NCI-H460 (cell line): ENCODE measurements around the gene CD99L2. TPM values are rescaled to one million over a fixed set of nuclear protein-coding genes. Genes with fewer than 3 reads are reported as not detected.
"Not testable (repeated sequence)": the region's sequence is repeated elsewhere in the genome, so short reads cannot be mapped to it uniquely, and the experiment has no call there.

ENCODE experiments used
- DNase-seq: peaks from one replicate; pipeline ENCODE4 v3.0.0-alpha.2; 2016; ENCODE audit warnings: low read depth; ENCODE audit errors: extremely low read depth
- total RNA-seq: library from RNA; depleted of rRNA; stranded (reverse); fragments of >200 nt; shearing (Covaris generic); gene quantifications from 2 replicates; pipeline ENCODE4 v1.2.3, GENCODE V29; 2014

The CD99L2 gene
- total RNA-seq, 1 experiment from 2014 or later, result 33.3 TPM

DNA sequence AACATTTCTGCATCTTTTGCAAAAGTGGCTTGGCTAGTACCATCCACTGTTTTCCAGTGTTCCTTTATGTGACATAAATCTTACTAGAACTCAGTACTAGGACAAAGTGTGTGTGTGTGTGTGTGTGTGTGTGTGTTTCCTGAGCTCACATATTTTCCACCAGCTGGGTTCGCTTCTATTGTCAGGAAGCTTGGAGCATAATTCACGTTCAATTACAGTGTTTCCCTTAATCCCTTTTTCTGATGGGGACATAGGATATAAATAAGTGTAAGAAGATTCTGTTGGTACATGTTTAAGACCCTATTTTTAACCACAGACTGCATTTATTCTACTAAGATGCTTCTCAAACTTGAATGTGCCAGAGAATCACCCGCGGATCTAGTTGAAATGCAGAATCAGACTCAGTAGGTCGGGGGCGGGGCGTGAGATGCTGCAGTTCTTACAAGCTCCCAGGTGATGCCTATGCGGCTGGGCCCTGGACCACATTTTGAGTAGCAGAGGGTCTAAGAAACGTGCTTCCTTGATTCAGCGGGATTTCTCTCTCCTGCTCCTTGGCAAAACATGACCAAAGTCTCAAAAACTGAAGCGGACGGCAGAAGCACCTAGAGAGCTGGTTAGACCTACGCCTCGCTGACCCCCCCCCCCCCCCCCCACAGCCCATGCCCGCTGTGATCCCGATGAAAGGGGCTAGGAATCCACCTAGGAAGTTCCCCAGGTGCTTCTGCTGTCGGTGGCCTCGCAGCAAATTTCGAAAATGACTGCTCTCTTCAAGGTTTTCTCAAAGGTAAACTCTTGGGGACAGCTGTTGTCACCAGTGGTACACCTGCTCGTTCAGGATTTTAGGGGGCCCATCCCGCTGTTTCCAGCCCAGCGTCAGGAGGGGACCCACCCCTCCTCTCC, 797 bp downstream of the CD99L2 start:
- no peak for DNase-seq

DNA sequence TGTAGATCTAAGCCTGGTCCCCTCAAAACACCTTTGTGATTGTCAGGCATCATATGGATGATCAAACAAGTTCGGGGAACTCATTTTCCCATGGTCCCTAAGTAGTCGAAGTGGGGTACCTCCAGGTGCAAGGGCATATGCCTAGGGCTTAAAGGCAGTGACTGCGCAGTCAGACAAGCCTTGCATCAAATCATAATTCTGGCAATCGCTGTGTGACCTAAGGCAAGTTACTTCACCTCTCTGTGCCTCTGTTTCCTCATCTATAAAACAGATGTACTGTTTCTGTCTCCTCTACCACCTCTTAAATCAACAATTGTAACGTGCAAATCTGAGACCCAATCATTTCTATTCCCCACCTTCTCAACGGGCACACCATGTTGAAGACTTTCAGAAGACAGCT, 1.8 kb downstream of the CD99L2 start:
- DNase-seq, result no peak

DNA sequence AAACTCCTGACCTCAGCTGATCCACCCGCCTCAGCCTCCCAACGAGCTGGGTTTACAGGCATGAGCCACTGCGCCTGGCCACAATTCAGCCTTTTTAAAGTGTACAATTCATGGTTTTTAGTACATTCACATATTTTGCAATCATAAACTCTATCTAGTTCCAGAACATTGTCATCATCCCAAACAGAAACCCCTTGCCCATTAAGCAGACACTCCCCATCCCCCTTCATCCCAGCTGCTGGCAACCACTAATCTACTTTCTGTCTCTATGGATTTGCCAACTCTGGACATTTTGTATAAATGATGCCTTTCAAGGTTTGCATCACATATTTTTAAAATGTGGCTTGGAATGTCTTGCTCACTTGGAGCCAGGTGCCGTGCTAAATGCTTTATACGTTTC, 4.5 kb downstream of the CD99L2 start:
- no peak for DNase-seq

DNA sequence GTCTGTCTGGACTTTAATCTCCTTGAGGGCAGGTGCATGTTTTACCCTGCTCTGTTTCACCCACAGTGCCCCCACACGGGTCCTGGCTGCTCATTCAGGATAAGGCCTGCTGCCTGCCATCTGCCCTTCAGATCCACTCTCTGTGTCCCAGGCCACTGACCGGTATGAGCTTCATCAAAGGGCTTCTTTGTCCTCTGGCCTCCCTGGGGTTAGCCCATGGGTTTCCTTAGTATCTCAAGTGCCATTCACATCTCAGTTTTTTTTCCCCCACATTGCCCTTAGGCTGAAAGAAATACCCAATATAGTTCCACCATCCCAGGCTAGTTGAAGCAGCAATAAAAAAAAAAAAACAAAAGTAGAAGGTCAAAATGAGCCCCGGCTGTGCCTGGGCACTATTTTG, 9.3 kb downstream of the CD99L2 start:
- DNase-seq, result no peak

DNA sequence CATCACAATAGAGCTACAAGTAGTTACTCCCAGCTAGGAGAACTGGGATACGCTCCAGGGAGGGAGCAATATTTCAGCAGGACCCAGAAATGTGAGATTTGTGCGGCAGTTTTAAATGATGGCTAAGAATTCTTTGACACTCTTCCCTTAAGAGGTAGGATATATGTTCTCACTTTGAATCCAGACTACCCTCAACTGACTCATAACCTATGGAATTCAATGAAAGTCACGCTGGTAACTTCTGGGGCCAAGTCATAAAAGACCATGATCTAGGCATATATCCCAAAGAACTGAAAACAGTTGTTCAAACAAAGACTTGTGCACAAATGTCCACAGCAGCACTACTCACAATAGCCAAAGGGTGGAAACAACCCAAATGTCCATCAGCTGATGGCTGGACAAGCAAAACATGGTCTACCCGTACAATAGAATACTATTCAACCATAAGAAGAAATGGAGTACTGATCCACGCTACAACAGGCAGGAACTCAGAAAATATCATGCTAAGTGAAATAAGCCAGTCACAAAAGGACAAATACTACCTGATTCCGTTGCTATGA, 10.5 kb downstream of the CD99L2 start:
- DNase-seq, result no peak

DNA sequence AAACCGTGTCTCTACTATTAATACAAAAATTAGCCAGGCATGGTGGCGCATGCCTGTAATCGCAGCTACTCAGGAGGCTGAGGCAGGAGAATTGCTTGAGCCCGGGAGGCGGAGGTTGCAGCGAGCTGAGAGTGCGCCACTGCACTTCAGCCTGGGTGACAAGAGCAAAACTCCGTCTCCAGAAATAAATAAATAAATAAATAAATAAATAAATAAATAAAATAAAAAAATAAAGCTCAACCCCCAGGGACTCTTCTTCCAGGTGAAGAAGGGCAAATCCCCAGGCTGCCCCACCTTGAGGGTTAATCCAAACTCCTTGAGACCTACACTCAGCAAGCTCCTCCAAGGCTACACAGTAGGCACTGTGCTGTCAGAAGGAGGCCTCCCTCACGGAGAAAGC, 11.2 kb downstream of the CD99L2 start:
- DNase-seq, result not testable (repeated sequence)

DNA sequence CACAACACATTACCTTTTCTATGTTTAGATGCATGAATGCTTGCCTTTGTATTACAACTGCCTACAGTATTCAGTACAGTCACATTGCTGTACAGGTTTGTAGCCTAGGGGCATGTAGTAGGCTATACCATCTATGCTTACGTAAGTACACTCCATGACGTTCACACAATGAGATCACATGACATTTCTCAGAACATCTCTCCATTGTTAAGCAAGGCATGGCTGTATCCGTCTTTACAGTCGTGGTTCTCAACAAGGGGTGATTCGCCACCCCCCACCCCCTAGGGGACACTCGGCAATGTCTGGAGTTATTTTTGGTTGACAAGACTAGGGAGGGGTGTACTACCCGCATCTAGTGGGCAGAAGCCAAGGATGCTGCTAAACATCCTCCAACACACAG, 12.1 kb downstream of the CD99L2 start:
- no peak for DNase-seq

DNA sequence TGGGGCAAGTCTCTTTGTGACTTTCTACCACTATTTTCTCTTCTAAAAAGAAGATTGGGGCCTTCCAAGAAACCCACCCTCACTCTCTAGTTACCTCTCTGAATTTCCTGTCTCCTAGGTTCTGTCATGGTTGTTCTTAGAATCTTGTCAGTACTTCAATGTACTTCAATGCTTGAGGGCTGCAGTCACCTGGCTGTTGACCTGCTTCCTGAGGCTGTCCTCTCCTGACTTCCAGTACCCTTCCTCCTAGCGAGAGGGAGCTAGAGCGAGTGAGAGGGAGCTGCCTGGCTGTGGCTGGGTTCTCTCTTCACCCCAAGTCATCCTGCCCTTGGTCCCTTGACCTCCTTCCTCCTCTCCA, 17.7 kb downstream of the CD99L2 start:
- no peak for DNase-seq

DNA sequence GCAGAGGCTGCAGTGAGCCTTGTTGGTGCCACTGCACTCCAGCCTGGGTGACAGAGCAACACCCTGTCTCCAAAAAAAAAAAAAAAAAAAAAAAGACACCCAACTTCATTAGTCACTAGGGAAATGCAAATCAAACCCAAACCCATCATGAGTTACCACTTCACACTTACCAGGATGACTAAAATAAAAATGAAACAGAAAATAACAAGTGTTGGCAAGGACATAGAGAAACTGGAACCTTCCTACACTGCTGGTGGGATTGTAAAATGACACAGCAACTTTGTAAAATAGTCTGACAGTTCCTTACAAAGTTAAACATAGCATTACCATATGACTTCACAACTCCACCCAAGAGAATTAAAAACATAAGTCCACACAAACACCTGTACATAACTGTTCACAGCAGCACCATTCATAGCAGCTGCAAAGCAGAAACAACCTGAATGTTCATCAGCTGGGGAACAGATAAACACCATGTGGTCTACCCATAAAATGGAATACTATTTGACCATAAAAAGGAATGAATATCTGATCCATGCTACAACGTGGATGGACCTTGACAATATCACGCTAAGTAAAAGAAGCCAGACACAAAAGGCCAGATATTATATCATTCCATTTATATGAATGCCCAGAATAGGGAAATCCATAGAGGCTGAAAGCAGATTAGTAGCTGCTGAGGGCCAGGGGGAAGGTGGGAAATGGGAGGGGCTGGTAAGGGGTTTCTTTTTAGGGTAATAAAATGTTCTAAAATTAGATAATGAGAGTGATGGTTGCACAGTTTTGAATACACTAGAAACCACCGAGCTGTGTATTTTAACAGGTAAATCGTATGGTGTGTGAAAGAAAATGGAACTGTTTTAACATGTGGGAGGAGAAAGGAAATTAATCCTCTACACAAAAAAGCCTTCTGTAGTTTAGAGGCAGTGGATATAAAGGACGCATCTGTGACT, 18.3 kb downstream of the CD99L2 start:
- DNase-seq, result no peak

DNA sequence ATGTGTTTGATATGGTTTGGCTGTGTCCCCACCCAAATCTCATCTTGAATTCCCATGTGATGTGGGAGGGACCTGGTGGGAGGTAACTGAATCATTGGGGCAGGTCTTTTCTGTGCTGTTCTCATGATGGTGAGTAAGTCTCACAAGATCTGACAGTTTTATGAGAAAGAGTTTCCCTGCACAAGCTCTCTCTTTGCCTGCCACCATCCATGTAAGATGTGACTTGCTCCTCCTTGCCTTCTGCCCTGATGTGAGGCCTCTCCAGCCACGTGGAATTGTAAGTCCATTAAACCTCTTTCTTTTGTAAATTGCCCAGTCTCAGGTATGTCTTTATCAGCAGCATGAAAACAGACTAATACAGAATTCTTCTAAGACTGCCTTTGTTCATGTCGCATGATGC, 22.8 kb downstream of the CD99L2 start:
- not testable (repeated sequence) for DNase-seq

DNA sequence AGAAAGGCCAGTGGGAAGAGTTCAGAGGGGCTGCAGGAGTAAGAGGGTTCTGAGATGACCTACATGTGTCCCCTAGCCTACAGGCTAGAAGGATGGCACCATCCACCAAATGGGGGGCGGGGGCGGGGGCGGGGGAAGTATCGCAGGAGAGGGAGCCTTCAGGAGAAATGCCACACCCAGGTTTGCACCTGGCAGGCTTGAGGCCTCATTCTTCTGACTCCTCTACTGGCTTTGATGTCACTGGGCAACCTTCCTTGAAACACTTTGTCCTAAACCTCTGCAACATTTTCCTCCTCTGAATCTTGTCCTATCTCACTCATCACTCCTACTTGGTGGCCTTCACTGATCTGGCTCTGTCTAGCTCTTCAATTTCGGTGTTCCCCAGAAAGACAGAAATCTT, 24.0 kb downstream of the CD99L2 start:
- no peak for DNase-seq

DNA sequence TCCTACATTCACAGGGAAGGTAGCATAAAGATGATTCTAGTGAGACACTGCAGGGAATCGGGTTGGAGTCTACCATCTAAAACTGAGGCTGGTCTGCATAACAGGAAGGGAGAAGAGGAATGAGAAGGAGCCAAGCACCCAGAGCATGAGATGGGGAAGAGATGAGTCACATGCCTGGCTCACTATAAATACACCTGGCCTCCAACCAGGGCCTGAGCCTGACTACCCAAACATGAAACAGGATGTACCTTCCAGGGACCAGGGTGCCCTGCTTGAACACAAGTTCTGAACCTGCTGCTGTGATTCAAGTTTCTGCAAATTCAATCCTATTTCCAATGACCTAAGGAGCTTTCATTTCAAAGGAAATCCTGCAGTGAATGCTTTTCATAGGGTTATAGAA, 24.9 kb downstream of the CD99L2 start:
- no peak for DNase-seq

DNA sequence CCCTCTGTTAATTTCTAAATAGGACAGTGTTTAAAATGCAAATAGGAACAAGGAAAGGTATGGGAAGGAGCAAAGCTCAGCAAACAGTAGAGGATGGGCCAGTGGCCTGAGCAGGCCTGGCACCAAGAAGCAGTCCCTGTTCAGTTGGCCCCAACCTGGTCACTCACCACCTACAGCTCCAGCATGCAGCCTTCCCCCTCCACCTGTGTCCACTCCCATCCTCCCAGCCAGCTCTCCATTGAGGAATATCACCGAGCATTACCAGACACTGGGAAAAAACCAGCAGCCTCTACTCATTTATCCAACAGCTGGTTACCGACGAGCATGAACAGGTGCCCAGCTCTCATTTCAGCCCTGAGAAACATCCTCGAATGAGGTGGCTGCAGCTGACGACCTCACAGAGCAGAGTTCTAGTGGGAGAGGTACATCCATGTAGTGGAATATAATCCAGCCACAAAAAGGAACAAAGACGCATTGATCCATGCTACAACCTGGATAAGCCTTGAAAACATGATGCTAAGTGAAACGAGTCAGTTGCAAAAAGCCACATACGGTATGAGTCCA, 25.6 kb downstream of the CD99L2 start:
- DNase-seq, result no peak

DNA sequence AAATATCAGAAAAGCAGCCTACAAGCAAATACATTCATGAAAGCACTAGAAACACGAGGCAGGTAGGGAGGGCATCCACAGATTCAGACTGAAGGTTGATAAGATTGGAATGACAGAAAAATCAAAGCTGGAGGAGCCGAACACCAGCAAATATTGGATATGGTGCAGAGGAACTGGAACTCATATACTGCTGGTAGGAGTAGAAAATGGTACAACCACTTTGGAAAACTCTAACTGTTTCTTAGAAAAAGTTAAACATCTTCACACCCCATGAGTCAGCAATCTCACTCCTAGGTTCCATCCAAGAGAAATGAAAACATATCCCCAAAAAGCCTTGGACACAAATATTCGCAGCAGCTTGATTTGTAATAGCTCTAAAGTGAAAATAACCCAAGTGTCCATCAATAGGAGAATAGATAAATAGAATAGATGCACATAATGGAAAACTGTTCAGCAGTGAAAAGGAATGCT, 27.1 kb downstream of the CD99L2 start:
- no peak for DNase-seq

DNA sequence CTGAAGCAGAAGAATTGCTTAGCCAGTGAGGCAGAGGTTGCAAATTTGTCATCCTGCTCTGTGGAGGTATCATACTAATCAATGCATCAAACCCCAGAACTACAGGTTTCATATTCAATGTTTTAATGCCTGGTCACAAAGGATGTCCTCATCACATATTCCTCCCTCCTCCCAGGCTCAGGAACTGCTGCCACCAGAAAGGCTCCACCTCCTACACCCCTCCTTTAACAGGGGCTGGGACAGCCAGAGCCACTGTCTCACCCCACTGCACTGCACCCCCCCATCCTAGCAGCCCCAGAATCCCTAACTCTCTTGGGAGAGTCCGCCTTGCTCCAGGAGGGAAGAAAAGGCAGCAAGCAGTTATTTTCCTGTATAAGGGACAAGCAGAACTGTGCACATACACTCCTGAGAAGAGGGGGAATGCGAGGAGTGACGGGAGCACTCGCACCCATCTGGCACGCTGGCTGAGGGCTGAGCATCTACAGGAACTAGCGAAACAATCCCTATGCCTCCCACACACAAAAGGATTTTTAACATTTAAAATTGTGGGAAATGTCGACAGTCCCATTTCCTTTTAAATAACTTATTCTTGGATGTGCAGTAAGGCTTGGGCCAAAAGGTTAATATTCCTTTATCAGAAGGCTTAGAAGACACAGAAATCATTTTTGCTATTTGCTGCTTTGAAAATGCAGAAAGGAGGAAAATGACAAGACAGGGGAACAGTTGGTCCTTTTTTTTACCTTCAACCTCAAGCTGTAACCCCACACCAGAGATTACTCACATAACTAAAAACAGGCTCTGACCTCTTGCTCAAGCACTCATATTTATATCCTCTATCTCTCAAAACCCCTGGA, 27.8 kb downstream of the CD99L2 start:
- no peak for DNase-seq

DNA sequence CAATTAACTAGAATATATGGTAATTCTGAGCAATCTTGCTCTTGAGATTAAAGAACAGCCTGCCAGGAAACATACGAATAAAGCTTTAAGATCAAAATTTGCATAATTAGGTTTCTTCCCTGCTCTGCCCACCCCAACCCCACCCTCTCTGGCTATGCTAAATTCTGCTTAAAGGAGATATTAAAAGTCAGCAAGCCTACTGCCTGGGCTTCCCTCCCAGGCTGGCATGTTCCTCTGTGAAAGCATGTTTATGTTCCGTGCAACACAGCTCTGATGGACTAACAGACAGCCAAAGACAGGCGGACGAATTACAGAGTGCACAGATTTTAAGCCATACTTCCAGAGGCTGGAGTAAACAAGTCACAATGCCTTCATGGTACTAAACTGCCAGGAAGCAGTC, 28.4 kb downstream of the CD99L2 start:
- DNase-seq, result no peak

DNA sequence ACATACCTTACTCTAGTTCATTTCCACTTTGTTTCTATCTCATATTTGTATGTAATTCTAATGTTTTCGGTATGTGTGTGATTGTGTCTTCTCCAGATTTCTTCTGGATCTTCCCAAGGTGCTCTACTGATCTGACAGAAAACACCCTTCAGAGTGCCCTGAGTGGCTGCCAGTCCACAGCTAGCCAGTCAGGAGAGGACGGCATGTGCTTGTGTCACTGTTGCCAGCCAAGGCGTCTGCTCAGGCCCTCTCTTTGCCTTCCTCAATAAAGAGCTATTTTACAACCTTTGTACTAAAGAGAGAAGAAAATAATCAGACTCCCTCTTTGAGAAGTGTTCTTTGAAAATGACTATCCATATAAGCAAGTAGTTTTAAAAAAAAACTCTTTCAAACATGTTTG, 29.0 kb downstream of the CD99L2 start:
- no peak for DNase-seq

DNA sequence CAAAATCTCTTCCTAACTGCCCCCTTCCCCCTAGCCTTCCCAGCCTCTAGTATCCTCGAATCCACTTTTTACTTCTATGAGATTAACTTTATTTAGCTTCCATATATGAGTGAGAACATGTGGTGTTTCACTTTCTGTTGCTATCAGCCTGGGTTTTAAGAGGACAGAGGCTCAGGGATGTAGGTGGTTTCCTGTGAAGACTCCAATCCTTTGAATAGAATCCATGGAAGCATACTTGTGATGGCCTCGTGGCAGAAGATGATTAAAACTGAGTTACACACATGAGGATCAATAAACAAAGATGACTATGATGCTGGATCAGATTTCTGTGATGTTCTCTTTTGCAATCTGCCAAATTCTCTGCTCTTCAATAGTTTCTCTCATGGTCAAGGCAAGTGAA, 29.8 kb downstream of the CD99L2 start:
- no peak for DNase-seq

DNA sequence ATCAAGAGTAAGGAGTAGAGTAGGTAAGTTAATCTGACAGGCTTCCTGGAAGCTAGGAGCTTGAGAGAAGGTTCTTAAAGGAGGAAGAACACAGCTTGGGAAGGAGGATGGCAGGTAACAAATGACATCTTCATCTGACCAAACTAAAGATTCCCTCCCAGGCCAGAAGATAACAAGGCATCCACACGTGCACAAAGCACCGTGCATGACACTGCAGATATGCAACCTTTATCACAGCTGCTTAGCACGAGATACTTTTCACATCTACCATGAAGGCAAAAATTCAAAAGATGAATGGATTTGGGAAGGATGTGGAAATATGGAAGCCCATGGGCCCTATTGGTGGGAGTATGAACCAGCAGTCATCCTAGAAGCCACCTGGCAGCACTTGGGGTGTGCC, 34.3 kb downstream of the CD99L2 start:
- DNase-seq, result no peak

DNA sequence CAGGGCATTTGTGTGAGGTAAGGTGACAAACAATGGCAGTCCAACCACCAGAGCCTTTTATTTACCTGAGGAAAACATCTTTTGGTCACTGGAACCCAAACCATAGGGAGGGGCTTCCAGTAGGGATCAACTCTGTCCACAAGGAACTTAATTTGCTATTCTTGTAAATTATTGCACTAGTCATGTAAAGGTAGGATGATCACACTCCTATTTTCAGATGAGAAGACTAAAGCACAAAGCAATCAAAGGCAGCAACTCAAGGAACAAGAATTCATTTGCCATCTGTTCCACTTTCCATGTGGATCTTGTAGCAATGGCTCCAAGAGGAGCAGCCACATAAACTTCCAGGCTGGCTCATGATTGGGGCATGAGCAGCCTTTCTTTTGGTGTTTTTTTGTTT, 35.3 kb downstream of the CD99L2 start:
- no peak for DNase-seq
